ENCODE measurements around the gene ABHD17A.

DNA sequence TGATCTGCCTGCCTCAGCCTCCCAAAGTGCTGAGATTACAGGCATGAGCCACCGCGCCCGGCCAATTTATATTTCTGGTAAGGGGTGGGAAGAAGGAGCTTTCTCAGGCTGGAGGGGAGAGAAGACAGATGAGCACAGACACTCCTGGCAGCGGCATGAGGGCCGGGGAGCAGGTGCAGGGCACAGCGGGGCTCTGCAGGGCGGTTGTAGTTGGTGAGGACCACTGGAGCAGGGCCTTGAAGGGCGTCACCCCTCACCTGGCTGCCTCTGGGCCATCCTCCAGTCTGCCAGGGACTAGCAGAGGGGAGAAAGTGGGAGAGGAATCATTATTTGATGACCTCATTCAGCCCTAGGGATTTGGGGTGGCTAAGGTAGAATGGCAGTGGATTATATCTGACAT is 47.1 kb upstream of the ABHD17A start:
- TF ChIP-seq, protein P1, sequence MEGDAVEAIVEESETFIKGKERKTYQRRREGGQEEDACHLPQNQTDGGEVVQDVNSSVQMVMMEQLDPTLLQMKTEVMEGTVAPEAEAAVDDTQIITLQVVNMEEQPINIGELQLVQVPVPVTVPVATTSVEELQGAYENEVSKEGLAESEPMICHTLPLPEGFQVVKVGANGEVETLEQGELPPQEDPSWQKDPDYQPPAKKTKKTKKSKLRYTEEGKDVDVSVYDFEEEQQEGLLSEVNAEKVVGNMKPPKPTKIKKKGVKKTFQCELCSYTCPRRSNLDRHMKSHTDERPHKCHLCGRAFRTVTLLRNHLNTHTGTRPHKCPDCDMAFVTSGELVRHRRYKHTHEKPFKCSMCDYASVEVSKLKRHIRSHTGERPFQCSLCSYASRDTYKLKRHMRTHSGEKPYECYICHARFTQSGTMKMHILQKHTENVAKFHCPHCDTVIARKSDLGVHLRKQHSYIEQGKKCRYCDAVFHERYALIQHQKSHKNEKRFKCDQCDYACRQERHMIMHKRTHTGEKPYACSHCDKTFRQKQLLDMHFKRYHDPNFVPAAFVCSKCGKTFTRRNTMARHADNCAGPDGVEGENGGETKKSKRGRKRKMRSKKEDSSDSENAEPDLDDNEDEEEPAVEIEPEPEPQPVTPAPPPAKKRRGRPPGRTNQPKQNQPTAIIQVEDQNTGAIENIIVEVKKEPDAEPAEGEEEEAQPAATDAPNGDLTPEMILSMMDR (IDR thresholded peaks at IDR 0.05): no peak
- TF ChIP-seq ZFX (IDR thresholded peaks at IDR 0.05; ENCODE audit: borderline replicate concordance): no peak

Measured in 22Rv1 (cell line).